Sigmoid colon (tissue), 4 donors: Measurements from ENCODE around the gene THAP12.

Experiments
- POLR2AphosphoS5 ChIP-seq, 4 donors: sonication (generic); formaldehyde crosslinking; IDR thresholded peaks; one replicate each; pipeline ENCODE4 v1.6.1; 2017; ENCODE audit warnings: antibody characterized with exemption in 4 of 4
- TF ChIP-seq, protein P1 (sequence below), 4 experiments: fragments of 450-650 bp in 3 of 4; fragments of 200-600 bp in 1 of 4; IDR thresholded peaks; one replicate each; pipeline ENCODE4 v1.5.1; 2016 to 2019; ENCODE audit warnings: antibody characterized with exemption in 4 of 4, mild to moderate bottlenecking in 3 of 4, moderate library complexity in 2 of 4

DNA sequence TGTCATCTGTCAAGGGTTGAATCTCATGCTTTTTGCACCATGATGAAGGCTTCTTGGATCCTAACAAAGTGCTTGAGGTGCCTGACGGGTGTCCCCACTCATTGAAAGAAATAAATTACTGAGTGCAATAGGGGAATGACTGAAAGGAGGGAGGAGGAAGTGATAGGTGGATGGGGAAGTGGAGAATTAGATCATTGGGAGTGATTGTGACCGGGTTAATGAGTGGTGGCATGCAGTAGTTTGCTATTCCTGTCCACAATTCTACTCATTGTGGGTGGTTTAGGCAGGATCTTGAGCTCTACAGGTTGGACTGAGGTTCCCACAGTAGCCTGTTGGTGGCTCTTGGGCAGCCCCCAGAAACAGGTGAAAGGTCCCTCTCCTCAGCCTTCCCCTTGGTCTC is 44.3 kb downstream of the THAP12 start:
- TF ChIP-seq, protein P1, sequence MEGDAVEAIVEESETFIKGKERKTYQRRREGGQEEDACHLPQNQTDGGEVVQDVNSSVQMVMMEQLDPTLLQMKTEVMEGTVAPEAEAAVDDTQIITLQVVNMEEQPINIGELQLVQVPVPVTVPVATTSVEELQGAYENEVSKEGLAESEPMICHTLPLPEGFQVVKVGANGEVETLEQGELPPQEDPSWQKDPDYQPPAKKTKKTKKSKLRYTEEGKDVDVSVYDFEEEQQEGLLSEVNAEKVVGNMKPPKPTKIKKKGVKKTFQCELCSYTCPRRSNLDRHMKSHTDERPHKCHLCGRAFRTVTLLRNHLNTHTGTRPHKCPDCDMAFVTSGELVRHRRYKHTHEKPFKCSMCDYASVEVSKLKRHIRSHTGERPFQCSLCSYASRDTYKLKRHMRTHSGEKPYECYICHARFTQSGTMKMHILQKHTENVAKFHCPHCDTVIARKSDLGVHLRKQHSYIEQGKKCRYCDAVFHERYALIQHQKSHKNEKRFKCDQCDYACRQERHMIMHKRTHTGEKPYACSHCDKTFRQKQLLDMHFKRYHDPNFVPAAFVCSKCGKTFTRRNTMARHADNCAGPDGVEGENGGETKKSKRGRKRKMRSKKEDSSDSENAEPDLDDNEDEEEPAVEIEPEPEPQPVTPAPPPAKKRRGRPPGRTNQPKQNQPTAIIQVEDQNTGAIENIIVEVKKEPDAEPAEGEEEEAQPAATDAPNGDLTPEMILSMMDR (IDR thresholded peaks at IDR 0.05): no peak
- TF ChIP-seq POLR2AphosphoS5 (IDR thresholded peaks at IDR 0.05): no peak
